OCI-LY3 (cell line): ENCODE data around the gene CLEC10A.

ENCODE experiments used
- H2AFZ ChIP-seq: fragments of 200-600, 300-600 bp; shearing (Covaris generic); 2 replicates; pipeline ENCODE4 v1.6.0; 2014; ENCODE audit warnings: antibody characterized with exemption, low read depth, low read length
- H3K27ac ChIP-seq: fragments of 200-600, 300-600 bp; sonication (generic); 2 replicates; pipeline ENCODE4 v1.5.1; 2014; ENCODE audit warnings: mild to moderate bottlenecking, low read length, moderate library complexity, mixed read lengths
- H3K27me3 ChIP-seq: fragments of 200-600, 300-600 bp; sonication (generic); 2 replicates; pipeline ENCODE4 v1.6.1; 2014; ENCODE audit warnings: low read depth, low read length, mixed read lengths
- H3K36me3 ChIP-seq: fragments of 200-600, 300-600 bp; sonication (generic); replicated peaks from 2 replicates; pipeline ENCODE3; 2014; ENCODE audit warnings: low read depth, low read length, mixed read lengths
- H3K4me1 ChIP-seq: fragments of 300-600, 200-600 bp; sonication (generic); 2 replicates; pipeline ENCODE4 v1.6.1; 2014; ENCODE audit warnings: low read length, mixed read lengths
- H3K4me2 ChIP-seq: fragments of 200-600, 300-600 bp; sonication (generic); 2 replicates; pipeline ENCODE4 v1.6.1; 2014; ENCODE audit warnings: low read length, mixed read lengths
- H3K4me3 ChIP-seq: fragments of 300-600, 200-600 bp; sonication (generic); 2 replicates; pipeline ENCODE4 v1.5.1; 2014; ENCODE audit warnings: antibody characterized with exemption, mild to moderate bottlenecking, low read length, moderate library complexity
- H3K79me2 ChIP-seq: fragments of 300-600, 200-600 bp; shearing (Covaris generic); 2 replicates; pipeline ENCODE4 v1.6.1; 2014; ENCODE audit warnings: mild to moderate bottlenecking, low read length, mixed read lengths
- H3K9ac ChIP-seq: fragments of 300-600, 200-600 bp; shearing (Covaris generic); 2 replicates; pipeline ENCODE4 v1.6.0; 2014; ENCODE audit warnings: mild to moderate bottlenecking, low read length, moderate library complexity
- H3K9me3 ChIP-seq: fragments of 200-600, 300-600 bp; shearing (Covaris generic); 2 replicates; pipeline ENCODE4 v1.6.1; 2014; ENCODE audit warnings: low read length, mixed read lengths; ENCODE audit not compliant: insufficient read depth
- H4K20me1 ChIP-seq: fragments of 200-600, 300-600 bp; sonication (generic); 2 replicates; pipeline ENCODE4 v1.6.1; 2016; ENCODE audit warnings: low read length, mixed read lengths; ENCODE audit not compliant: insufficient read depth
- EZH2phosphoT487 ChIP-seq: fragments of 200-600 bp; shearing (Covaris generic); IDR thresholded peaks from 2 replicates; pipeline ENCODE4 v1.6.1; 2018; ENCODE audit warnings: antibody characterized with exemption, mixed run types, low read depth
- TF ChIP-seq, protein P1 (sequence below): fragments of 200-600, 300-600 bp; sonication (generic); IDR thresholded peaks from 2 replicates; pipeline ENCODE4 v1.5.1; 2014; ENCODE audit warnings: antibody characterized with exemption, low read length, low read depth

The CLEC10A gene

DNA sequence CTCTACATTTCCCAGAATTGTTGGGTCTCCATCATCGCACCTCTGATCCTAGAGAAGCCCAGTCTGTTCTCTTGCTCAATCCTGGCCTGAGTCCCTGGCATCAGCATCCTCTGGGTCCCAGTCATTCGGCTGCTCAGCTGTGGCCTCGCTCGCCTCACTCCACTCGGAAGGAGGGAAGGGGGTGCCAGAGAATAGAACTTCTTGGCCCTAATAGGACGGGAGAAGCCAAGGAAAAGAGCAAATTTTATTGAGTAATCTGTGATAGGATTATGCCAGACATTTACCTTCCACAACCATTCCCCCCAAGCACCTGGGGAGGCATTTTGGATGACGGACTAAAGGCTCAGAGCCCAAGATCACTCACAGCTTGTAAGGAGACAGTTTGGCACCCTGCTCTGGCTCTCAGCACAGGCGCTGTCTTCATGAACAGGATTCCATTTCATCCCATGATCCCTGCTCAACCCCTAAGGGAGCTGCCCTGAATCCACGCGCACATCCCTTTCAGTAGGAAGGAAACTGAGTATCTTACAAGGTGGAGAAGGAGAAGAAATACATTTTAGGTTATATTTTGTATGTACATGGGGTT, 498 bp upstream of the CLEC10A start:
- H3K9ac ChIP-seq: no peak overlapping the region
- H3K36me3 ChIP-seq: no peaks in the 10 kb centered on the region
- no peak overlapping the region for H3K4me2 ChIP-seq
- H3K79me2 ChIP-seq: no peaks in the 10 kb centered on the region
- no peak overlapping the region for H2AFZ ChIP-seq
- no peak overlapping the region for H3K4me3 ChIP-seq
- H3K27me3 ChIP-seq: no peaks in the 10 kb centered on the region
- H3K27ac ChIP-seq: no peak overlapping the region
- H3K9me3 ChIP-seq: no peaks in the 10 kb centered on the region
- TF ChIP-seq, protein P1, sequence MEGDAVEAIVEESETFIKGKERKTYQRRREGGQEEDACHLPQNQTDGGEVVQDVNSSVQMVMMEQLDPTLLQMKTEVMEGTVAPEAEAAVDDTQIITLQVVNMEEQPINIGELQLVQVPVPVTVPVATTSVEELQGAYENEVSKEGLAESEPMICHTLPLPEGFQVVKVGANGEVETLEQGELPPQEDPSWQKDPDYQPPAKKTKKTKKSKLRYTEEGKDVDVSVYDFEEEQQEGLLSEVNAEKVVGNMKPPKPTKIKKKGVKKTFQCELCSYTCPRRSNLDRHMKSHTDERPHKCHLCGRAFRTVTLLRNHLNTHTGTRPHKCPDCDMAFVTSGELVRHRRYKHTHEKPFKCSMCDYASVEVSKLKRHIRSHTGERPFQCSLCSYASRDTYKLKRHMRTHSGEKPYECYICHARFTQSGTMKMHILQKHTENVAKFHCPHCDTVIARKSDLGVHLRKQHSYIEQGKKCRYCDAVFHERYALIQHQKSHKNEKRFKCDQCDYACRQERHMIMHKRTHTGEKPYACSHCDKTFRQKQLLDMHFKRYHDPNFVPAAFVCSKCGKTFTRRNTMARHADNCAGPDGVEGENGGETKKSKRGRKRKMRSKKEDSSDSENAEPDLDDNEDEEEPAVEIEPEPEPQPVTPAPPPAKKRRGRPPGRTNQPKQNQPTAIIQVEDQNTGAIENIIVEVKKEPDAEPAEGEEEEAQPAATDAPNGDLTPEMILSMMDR: no peak
- TF ChIP-seq EZH2phosphoT487: no peak
- no peaks in the 10 kb centered on the region for H4K20me1 ChIP-seq
- H3K4me1 ChIP-seq: no peaks in the 10 kb centered on the region

DNA sequence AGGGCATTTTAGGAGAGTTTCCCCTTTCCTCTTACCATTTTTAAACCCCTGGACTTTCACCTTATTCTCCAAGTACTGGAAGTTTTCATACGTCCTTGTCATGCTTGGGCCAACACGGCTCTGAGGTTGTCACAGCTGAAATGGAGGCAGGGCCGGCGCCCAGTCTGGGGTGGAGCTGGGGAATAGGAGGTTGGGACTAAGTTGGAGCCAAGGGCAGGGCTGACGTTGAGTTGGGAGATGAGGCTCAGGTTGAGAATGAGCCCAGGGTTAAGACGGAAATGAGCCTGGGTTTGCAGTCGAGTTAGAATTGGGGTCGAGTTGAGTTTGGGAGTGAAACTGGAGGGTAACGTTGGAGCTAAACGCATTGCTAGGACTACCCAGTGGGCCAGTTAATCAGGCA, 1.3 kb downstream of the CLEC10A start:
- Histone ChIP-seq H3K9me3 (no peaks in the 10 kb centered on the region), H3K4me2 (no peak overlapping the region), H3K4me3 (no peak overlapping the region), H3K79me2 (no peaks in the 10 kb centered on the region), H3K9ac (no peak overlapping the region), H2AFZ (no peak overlapping the region), H3K27ac (no peak overlapping the region), H3K27me3 (no peaks in the 10 kb centered on the region), H3K4me1 (no peaks in the 10 kb centered on the region), H4K20me1 (no peaks in the 10 kb centered on the region), H3K36me3 (no peaks in the 10 kb centered on the region)
- no peak for TF ChIP-seq EZH2phosphoT487
- TF ChIP-seq, protein P1: no peak

DNA sequence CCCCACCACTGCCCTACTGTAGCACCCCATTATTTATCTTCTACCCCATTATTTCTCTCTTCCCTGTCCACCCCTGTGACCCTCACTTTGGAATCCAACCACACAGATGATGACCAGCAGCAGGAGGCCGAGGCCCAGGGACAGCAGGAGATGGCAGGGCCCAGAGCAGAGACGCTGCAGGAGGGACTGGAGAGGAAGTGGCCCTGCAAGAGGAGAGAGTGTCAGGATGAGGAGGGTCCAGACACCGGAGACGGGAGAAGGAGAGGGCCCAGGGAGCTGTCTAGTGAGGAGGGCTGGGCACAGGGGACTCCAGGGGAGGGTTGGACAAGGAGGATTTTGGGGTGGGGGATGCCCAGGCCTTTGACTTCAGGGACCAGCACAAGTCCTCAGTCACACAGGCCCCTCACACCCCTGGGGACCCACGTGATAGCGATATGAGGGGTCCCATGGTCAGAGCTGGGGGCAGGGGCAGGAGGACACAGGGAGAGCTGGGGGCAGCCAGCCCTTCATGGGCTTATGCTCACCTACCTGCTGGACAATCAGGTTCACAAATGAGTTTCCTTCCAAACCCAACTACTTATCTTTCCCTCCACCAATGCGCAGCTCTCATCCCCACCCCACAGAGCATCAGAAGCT, 2.0 kb downstream of the CLEC10A start:
- no peak overlapping the region for H3K4me3 ChIP-seq

DNA sequence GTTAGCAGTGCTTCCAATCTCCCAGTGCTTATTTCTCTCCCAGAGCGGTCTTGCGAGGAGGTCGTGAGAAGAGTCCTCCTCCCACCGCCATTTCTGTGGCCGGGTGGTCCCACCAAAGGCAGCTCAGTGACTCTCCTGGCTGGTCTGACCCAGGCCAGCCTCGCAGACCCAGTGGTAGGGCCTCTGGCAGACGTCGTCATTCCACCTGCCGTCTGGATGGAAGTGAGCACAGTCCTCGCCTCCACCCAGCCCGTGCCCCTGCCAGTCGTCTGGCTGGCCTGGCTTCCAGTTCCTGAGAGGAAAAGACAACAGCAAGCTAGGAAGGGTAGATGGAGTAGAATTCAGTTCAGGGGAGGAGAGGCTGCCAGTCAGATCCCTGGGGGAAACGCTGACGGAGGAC, 5.1 kb downstream of the CLEC10A start:
- H3K9me3 ChIP-seq: no peaks in the 10 kb centered on the region
- no peaks in the 10 kb centered on the region for H3K4me1 ChIP-seq
- no peaks in the 10 kb centered on the region for H4K20me1 ChIP-seq
- no peak overlapping the region for H3K4me2 ChIP-seq
- H3K4me3 ChIP-seq: no peak overlapping the region
- H3K27me3 ChIP-seq: no peaks in the 10 kb centered on the region
- no peak overlapping the region for H3K9ac ChIP-seq
- H3K36me3 ChIP-seq: no peaks in the 10 kb centered on the region
- H3K79me2 ChIP-seq: no peaks in the 10 kb centered on the region
- H3K27ac ChIP-seq: no peak overlapping the region
- no peak overlapping the region for H2AFZ ChIP-seq
- TF ChIP-seq EZH2phosphoT487: no peak
- TF ChIP-seq, protein P1: no peak

More for the DNA sequence above, 2.0 kb downstream of the CLEC10A start:
- Histone ChIP-seq H3K4me2 (no peak overlapping the region), H3K9ac (no peak overlapping the region), H3K27me3 (no peaks in the 10 kb centered on the region), H2AFZ (no peak overlapping the region), H3K79me2 (no peaks in the 10 kb centered on the region), H4K20me1 (no peaks in the 10 kb centered on the region), H3K27ac (no peak overlapping the region), H3K4me1 (no peaks in the 10 kb centered on the region), H3K9me3 (no peaks in the 10 kb centered on the region), H3K36me3 (no peaks in the 10 kb centered on the region)
- TF ChIP-seq EZH2phosphoT487: no peak
- TF ChIP-seq, protein P1: no peak
